Activated naive CD8-positive, alpha-beta T cell (primary cell): Measurements from ENCODE around the gene TMEM179.
"Not testable (repeated sequence)": the region's sequence is repeated elsewhere in the genome, so short reads cannot be mapped to it uniquely, and the experiment has no call there.

Experiments used
- H3K27ac Mint-ChIP-seq: one replicate; pipeline ENCODE4 v1.8.0; 2021; ENCODE audit warnings: mixed read lengths
- H3K27me3 Mint-ChIP-seq: one replicate; pipeline ENCODE4 v1.8.0; 2021; ENCODE audit warnings: mixed read lengths
- H3K36me3 Mint-ChIP-seq: one replicate; pipeline ENCODE4 v1.8.0; 2021; ENCODE audit warnings: mixed read lengths
- H3K4me1 Mint-ChIP-seq: one replicate; pipeline ENCODE4 v1.8.0; 2021; ENCODE audit warnings: low read depth, mixed read lengths
- H3K4me3 Mint-ChIP-seq: one replicate; pipeline ENCODE4 v1.8.0; 2021; ENCODE audit warnings: mild to moderate bottlenecking, mixed read lengths
- H3K9me3 Mint-ChIP-seq: one replicate; pipeline ENCODE4 v1.8.0; 2021; ENCODE audit warnings: low read depth, mixed read lengths

Gene TMEM179

GRCh38 chr14:104641753-104642539 lies 37.4 kb upstream of the TMEM179 start:
- Mint-ChIP-seq H3K4me1 (no peaks in the 10 kb centered on the region), H3K9me3 (no peaks in the 10 kb centered on the region), H3K4me3 (no peak overlapping the region), H3K27me3 (peaks cover 5% of the 10 kb centered on the region), H3K27ac (no peak overlapping the region), H3K36me3 (no peaks in the 10 kb centered on the region)

DNA sequence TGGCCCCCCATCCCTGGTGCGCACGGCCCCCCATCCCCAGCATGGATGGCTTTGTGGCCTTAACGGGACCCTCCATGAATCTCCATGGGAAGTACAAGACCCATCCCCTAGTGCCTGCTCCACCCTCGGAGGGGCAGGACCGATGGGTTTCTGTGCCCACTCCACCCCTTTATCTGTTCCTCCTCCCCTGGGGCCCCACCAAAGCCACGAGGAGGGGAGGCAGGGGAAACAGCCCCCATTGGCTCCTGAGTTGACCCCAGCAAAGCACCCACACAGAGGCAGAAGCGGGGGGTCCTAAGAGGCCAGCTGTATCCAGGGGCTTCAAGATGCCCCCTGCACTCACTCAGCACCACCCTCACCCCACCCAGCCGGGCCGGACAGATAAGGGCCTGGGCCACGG lies 36.1 kb upstream of the TMEM179 start:
- no peaks in the 10 kb centered on the region for H3K36me3 Mint-ChIP-seq
- H3K4me1 Mint-ChIP-seq = no peaks in the 10 kb centered on the region
- H3K9me3 Mint-ChIP-seq = no peaks in the 10 kb centered on the region
- no peak overlapping the region for H3K27ac Mint-ChIP-seq
- no peak overlapping the region for H3K4me3 Mint-ChIP-seq
- peaks cover 5% of the 10 kb centered on the region for H3K27me3 Mint-ChIP-seq

- Mint-ChIP-seq H3K4me1 (no peaks in the 10 kb centered on the region), H3K4me3 (no peak overlapping the region)
These were observed 35.4 kb upstream of the TMEM179 start for GRCh38 chr14:104639885-104640548.

GRCh38 chr14:104639471-104639870 lies 34.9 kb upstream of the TMEM179 start:
- Mint-ChIP-seq H3K4me1 (no peaks in the 10 kb centered on the region), H3K36me3 (no peaks in the 10 kb centered on the region), H3K9me3 (no peaks in the 10 kb centered on the region), H3K27ac (no peak overlapping the region), H3K27me3 (peaks cover 5% of the 10 kb centered on the region), H3K4me3 (no peak overlapping the region)

More at GRCh38 chr14:104639885-104640548, 35.4 kb upstream of the TMEM179 start:
- Mint-ChIP-seq H3K27ac (no peak overlapping the region), H3K36me3 (no peaks in the 10 kb centered on the region), H3K27me3 (peaks cover 5% of the 10 kb centered on the region), H3K9me3 (no peaks in the 10 kb centered on the region)

- H3K27me3 Mint-ChIP-seq = peaks cover 5% of the 10 kb centered on the region
- no peaks in the 10 kb centered on the region for H3K4me1 Mint-ChIP-seq
- H3K4me3 Mint-ChIP-seq = no peak overlapping the region
- H3K27ac Mint-ChIP-seq = no peak overlapping the region
- no peaks in the 10 kb centered on the region for H3K9me3 Mint-ChIP-seq
- no peaks in the 10 kb centered on the region for H3K36me3 Mint-ChIP-seq
These were observed 34.4 kb upstream of the TMEM179 start for GRCh38 chr14:104638927-104639450.

- H3K27me3 Mint-ChIP-seq = peaks cover 5% of the 10 kb centered on the region
- no peaks in the 10 kb centered on the region for H3K36me3 Mint-ChIP-seq
- H3K27ac Mint-ChIP-seq = no peak overlapping the region
- no peaks in the 10 kb centered on the region for H3K9me3 Mint-ChIP-seq
- H3K4me1 Mint-ChIP-seq = no peaks in the 10 kb centered on the region
- H3K4me3 Mint-ChIP-seq = no peak overlapping the region
These were observed 33.6 kb upstream of the TMEM179 start for GRCh38 chr14:104638190-104638589.

GRCh38 chr14:104637546-104638003 lies 33.0 kb upstream of the TMEM179 start:
- Mint-ChIP-seq H3K36me3 (no peaks in the 10 kb centered on the region), H3K9me3 (no peaks in the 10 kb centered on the region), H3K4me1 (no peaks in the 10 kb centered on the region), H3K4me3 (no peak overlapping the region), H3K27ac (no peak overlapping the region), H3K27me3 (peaks cover 5% of the 10 kb centered on the region)

DNA sequence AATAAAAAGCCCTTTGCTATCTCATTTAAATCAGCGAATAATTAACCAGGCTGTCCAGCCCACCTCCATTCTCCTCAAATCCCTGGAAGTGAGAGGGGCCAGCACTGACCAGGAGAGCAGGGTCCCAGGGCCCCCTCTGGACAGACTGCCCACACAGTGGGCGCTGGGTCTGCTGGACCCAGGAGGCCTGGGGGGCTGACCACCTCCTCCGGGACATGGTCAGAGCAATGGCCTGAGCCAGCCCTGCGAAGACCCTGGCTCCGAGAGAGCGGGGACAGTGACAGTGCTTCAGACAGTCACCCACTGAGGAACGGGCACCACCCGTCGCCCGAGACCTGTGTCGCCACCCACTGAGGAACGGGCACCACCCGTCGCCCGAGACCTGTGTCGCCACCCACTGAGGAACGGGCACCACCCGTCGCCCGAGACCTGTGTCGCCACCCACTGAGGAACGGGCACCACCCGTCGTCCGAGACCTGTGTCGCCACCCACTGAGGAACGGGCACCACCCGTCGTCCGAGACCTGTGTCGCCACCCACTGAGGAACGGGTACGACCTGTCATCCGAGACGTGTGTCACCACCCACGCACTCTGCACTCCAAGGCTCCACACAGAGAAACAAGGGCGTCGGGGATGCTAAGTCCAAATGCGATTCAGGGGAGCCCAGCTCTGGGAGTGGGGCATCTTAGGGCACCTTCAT lies 32.4 kb upstream of the TMEM179 start:
- H3K9me3 Mint-ChIP-seq, H3K27me3 Mint-ChIP-seq, H3K4me1 Mint-ChIP-seq, H3K27ac Mint-ChIP-seq, H3K4me3 Mint-ChIP-seq, H3K36me3 Mint-ChIP-seq: not testable (repeated sequence)

- H3K9me3 Mint-ChIP-seq = no peaks in the 10 kb centered on the region
- no peaks in the 10 kb centered on the region for H3K36me3 Mint-ChIP-seq
- peaks cover 5% of the 10 kb centered on the region for H3K27me3 Mint-ChIP-seq
- no peaks in the 10 kb centered on the region for H3K4me1 Mint-ChIP-seq
- no peak overlapping the region for H3K27ac Mint-ChIP-seq
- H3K4me3 Mint-ChIP-seq = no peak overlapping the region
These were observed 31.6 kb upstream of the TMEM179 start for GRCh38 chr14:104636131-104636530.

DNA sequence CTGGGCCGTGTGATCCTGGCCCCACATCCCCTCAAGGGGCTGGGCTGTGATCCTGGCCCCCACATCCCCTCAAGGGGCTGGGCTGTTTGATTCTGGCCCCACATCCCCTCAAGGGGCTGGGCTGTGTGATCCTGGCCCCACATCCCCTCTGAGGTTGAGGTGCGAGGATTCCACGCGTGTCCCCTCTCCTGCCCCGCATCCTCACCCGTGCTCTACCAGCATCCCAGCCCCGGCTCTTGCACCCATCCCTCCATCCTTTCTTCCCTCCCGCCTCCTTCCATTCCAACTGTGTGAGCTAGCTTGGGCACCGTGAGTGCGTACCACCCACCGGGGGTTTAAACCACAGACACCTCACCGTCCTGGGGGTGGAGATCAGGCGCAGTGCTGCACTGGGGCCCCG lies 31.1 kb upstream of the TMEM179 start:
- no peaks in the 10 kb centered on the region for H3K9me3 Mint-ChIP-seq
- no peak overlapping the region for H3K27ac Mint-ChIP-seq
- no peaks in the 10 kb centered on the region for H3K36me3 Mint-ChIP-seq
- H3K4me3 Mint-ChIP-seq = no peak overlapping the region
- H3K27me3 Mint-ChIP-seq = peaks cover 5% of the 10 kb centered on the region
- H3K4me1 Mint-ChIP-seq = no peaks in the 10 kb centered on the region

DNA sequence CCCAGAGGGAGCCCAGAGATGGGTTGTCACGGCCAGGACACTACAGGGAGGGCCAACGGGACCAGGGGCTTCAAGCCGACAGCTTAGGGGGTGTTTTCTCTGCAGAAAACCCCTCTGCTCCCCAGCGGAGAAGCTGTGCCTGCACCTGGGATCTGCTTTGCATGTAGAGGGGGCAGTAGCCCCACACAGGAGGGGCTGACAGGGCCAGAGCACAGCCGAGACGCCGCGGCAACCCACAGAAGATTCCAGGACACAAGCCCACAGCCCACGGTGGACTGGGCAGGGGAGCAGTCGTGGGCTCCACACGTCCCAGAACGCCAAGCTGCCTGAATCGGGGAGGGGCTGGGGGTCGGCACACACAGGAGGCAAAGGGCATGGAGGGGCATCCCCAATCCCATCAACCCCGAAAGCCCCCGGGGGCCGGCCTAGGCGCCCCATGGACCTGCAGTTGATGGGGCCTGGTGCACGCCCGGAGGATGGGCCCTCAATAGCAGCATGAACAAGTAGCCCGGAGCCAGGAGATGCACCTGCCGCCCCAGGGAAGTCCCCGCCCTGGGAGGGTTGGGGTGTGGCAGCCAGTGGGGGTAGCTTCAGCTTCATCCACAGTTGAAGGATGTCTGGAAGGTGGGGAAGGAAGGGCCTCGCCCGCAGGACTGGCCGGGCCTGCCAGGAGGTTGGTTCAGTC lies 30.5 kb upstream of the TMEM179 start:
- no peaks in the 10 kb centered on the region for H3K9me3 Mint-ChIP-seq
- H3K4me1 Mint-ChIP-seq = no peaks in the 10 kb centered on the region
- no peak overlapping the region for H3K27ac Mint-ChIP-seq
- H3K27me3 Mint-ChIP-seq = peaks cover 5% of the 10 kb centered on the region
- H3K36me3 Mint-ChIP-seq = no peaks in the 10 kb centered on the region
- H3K4me3 Mint-ChIP-seq = no peak overlapping the region

- Mint-ChIP-seq H3K4me1 (no peaks in the 10 kb centered on the region), H3K4me3 (no peak overlapping the region), H3K27me3 (peaks cover 5% of the 10 kb centered on the region), H3K36me3 (peaks cover 1% of the 10 kb centered on the region), H3K9me3 (no peaks in the 10 kb centered on the region), H3K27ac (no peak overlapping the region)
These were observed 29.7 kb upstream of the TMEM179 start for GRCh38 chr14:104634138-104634760.

DNA sequence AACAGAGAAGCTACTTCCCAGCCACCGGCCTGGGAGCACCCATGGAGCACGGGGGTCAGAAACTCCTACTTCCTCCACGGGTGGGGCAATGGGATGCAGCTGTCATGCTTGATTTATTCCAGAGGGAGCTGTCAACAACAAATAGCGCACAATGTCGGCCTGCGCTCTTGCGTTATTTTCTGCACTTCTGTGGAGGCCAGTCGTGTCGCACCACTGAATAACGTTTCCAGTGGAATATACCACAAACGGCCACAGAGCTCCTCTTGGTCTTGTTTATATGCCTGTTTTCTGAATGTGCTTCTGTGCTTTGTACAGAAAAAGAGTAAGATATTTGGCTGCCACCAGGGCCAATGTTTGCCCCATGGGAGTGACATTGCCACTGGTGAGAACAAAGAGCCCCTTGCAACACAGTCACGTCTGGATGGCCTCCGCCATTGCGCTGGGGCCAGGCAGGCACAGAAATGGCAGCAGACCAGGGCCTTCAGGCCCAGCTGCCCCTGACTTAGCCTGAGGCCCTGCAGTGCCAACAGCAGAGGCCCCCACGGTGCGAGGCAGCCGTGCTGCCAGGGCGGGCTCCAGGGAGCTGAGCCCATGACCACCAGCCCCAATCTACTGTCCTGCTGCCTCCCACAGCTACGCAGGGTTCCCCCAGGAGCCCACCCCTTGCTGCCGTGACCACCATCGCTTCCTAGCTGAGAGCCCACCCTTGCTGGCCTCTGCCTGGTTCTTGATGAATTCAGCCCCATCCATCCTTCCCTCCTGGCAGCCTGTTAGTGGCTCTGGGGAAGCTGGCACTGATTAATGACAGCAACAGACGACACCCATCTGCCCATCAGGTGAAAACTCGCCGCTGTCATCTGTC lies 28.9 kb upstream of the TMEM179 start:
- Mint-ChIP-seq H3K4me1 (no peaks in the 10 kb centered on the region), H3K36me3 (peaks cover 5% of the 10 kb centered on the region), H3K4me3 (no peak overlapping the region), H3K27me3 (peaks cover 6% of the 10 kb centered on the region), H3K27ac (no peak overlapping the region), H3K9me3 (peaks cover 3% of the 10 kb centered on the region)
